HG03066 (cell line): ENCODE measurements around the gene SPOUT1.
"Not testable (repeated sequence)": the region's sequence is repeated elsewhere in the genome, so short reads cannot be mapped to it uniquely, and the experiment has no call there.

ENCODE experiments used
- ATAC-seq: cut with Tn5 transposase; IDR thresholded peaks from one replicate; pipeline ENCODE4 v1.9.1; 2021; ENCODE audit warnings: low read depth; ENCODE audit not compliant: unreplicated experiment

SPOUT1 gene

DNA sequence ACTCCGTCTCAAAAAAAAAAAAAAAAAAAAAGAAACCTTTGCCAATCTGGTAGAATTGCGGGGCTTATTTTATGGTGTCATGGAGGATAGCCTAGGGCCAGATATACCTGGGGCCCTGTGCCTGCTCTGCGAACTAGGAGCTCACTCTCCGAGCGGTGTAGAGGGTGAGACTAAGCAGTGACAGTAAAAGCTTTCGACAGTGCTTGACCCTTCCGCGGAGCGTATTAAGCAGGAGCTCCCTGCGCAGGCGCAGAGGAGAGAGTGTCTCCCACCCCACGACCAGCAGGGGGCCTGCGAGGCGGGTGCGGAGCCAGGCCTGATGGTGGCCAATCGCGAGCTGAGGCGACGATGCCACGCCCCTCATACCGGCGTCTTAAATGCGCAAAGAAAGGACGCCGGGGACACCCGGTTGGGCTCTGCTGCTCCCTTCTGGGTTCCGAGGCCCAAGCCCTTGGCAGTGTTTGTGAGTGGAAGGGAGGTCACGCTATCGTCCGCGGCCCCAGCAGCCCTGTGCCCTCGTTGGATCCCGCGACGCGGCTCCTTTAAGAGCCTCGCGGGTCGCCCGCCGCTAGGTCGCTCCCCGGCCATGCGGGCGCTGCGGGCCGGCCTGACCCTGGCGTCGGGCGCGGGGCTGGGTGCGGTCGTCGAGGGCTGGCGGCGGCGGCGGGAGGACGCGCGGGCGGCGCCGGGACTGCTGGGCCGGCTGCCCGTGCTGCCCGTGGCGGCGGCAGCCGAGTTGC is 11.3 kb downstream of the SPOUT1 start, which contains the start of gene ENDOG:
ENDOG (plus strand) TSS at position 402 of the 740 bp plus-strand sequence; CDS start at position 587, 185 bp downstream.
- peak; percentile 82 for ATAC-seq

DNA sequence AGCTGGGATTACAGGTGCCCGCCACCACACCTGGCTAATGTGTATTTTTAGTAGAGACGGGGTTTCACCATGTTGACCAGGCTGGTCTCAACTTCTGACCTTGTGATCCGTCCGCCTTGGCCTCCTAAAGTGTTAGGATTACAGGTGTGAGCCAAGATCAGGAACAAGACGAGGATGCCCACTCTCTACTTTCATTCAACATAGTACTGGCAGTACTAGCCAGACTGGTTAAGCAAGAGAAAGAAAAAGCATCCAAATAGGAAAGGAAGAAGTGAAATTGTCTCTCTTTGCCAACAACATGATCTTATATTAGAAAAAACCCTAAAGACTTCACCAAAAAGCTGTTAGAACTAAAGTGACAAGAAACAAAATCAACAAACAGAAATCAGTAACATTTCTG is 18.7 kb downstream of the SPOUT1 start:
- ATAC-seq, result no peak

DNA sequence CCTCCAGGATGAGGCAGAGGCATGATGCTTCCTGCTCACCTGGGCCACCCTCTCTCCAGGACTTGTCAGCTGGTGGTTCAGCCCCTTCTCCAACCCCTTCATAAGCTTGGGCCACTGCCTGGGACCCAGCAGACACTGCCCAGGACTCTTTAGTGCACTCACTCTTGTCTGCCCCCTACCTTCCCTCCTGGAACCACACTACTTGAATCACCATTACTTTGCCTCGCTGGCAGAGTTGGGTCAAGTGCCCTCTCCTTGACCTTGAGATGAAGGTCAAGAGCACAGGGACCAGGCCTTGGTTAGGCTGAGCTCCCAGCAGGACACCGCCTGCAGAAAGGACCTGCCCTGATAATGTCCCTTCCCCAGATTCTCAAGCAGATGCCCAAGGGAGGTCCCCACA is 19.8 kb downstream of the SPOUT1 start:
- ATAC-seq, result no peak

DNA sequence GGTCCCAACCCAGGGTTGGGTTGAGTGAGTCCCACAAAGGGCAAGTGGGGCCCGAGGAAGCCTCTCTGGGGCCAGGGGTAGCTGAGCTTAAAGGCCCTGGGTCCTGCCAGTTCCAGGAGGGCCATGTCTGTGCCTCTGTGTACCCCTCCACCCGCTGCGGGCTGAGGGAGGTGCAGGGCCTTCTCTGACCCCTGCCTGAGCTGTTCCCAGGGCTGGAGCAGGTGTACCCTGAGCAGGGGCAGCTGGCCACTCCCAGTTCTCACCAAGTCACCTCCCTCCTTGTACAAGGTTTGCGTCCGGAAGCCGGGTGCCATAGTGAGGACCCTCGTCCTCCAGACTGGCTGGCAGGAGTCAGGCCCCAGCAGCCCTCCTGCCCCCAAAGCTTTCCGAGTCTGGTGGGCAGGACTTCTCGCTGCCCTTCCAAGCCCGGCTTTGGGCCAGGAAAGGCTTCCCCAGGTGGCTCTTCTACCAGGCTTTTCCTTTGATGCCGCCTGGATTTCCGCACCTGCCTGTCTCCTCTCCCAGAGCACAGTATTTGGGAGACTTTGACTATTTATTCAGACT is 20.5 kb downstream of the SPOUT1 start:
- no peak for ATAC-seq

DNA sequence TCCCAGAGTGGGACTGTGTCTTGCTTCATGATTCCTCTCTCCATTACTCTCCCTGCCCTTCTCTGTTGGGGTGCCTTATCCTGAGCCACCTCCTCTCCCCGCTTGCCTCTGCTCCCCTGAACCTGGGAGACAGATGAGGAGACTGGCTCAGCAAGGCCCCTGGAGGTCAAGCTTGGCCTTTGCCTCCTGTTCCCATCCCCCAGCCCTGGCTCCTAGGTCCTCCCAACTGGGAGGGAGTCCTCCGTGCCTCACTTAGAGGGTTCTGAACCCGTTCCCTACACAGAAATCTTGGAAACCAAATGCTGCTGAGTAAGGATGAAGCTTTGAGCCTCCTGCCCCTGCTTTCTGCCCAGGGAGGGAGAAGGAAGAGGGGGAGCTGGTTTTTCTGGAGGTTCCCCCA is 21.1 kb downstream of the SPOUT1 start:
- no peak for ATAC-seq

DNA sequence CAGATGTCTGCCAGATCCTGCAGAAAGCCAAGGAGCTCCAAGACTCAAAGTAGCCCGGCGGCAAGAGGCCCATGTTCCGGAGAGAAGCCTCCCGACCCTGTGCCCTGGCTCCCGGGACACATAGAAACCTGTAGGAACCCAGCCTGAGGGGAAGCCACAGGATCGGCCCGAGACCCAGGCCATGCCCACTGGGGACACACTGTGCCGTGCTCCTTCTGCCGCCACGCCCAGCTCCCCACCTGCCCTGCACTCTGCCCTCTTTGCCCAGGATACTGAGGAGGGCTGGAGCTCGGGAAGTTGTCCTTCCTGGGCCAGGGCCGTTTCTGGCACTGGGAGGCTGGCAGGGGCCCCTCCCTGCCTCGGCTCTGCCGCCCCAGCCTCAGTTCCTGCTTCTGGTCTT is 21.8 kb downstream of the SPOUT1 start:
- ATAC-seq, result no peak

DNA sequence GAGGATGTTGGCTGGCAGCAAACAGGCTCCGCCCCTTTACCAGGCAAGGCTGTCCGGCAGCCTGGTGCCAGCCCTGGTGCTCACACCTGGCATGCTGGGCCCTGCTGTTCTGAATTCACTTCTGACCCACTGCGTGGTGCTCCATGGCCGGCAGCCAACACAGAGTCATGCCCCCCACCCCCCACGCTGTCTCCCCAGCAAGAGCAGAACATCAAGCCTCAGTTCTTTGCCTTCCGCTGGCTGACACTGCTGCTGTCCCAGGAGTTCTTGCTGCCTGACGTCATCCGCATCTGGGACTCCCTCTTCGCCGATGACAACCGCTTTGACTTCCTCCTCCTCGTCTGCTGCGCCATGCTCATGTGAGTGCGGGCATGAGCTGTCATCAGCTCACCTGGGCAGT is 23.9 kb downstream of the SPOUT1 start:
- no peak for ATAC-seq

DNA sequence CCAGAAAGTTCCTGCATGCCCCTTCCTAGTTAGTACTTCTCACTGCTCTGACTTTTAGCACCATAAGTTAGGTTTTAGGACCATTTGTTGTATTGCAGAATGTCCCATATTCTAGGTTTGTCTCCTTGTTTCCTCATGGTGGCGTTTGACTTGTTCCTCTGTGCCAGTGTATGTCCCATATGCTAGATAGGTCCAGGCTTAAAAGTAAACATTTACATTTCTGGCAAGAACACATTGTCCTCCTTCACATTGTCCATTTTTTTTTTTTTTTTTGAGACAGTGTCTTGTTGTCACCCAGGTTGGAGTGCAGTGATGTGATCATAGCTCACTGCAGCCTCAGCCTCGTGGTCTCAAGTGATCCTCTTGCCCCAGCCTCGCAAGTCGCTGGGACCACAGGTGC is 27.1 kb downstream of the SPOUT1 start:
- ATAC-seq, result no peak

DNA sequence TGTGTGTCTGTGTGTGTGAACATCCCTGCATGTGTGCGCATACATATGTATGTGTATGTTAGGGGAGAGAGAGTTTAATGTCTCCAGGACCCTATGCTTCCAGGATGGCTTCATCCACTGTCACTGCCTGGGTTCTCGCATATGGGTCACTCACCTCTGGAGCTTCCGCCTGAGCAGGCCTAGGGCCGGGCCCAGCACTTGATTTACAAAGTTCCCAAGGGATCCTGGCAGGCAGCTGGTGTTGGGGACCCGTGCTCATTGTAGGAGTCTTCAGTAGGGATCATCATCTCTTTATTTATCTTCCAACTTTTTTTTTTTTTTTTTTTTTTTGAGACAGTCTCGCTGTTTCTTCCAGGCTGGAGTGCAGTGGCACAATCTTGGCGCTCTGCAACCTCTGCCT is 29.5 kb downstream of the SPOUT1 start:
- ATAC-seq, result no peak

DNA sequence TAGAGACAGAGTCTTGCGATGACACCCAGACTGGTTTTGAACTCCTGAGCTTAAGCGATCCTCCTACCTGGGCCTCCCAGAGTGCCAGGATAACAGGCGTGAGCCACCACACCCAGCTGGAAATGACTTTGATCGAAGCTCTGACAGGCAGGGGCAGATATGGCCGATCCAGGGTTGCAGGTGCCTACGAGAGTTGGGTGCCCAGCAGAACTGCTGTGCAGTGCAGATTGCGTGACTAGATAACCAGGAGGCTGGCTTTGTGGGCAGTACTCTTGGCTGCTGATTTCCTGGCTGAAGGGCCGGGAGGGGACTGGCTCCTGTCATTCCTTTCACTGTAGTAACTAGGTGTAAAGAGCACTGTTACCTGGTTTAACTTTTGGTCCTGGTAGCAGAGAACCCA is 30.7 kb downstream of the SPOUT1 start:
- no peak for ATAC-seq

DNA sequence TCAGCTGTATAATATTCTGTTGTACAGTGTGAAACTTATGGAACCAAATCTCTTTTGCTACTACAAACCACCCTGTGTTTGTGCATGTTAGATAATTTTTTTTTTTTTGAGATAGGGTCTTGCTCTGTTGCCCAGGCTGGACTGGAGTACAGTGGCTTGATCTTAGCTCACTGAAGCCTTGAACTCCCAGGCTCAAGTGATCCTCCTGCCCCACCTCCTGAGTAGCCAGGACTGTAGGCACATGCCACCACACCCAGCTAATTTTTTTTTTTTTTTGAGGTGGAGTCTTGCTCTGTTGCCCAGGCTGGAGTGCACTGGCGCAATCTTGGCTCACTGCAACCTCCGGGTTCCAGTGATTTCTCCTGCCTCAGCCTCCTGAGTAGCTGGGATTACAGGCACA is 34.6 kb downstream of the SPOUT1 start:
- not testable (repeated sequence) for ATAC-seq

DNA sequence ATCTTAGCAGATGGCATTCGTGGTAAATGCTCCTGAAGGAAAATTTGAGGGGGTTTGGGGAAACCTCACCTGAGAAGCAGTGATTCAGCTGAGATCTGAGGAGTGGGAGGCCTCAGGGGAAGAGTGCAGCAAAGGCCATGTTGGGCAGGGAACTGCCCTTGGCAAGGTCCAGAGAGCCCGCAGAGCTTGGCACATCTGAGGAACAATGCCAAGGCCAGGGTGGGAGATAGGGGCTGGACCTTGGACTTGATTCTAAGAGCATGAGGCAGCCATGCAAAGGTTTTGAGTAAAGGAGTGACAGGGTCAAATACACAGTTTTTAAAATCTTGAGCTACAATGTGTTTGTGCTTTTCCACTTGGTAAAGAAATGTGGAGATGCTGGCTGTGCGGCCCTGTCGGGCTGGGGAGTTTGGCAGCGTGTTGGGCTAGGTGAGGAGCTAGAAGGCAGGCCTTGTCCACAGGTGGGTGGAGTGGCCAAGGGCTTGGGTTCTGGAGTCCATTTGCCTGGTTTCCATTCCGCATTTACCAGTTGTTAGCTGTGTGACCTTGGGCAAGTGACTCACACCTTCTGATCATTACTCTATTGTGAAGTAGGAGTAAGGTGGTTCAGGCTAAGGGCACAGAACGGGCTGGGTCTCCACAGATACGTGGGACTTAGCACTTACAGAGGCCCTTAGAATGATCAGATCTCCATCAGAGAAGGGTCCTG is 36.5 kb downstream of the SPOUT1 start:
- no peak for ATAC-seq

DNA sequence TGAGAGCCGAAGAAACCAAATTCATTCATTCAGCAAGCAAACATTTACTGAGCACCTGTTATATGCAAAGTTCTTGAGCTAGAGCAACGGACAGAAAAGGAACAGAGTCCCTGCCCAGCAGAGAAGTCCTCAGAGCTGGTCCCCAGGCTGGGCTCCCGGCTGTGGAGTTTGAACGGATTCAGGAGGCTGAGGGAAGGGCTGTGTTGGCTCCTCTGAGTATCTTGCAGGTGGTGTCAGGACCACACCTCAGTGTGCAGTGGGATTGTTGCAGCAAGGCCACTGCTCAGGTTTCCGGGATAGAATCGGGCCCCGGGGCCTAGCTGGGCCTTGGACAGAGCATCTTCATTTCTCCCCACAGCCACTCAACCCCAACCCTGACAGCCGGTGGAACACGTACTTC is 37.5 kb downstream of the SPOUT1 start:
- no peak for ATAC-seq

DNA sequence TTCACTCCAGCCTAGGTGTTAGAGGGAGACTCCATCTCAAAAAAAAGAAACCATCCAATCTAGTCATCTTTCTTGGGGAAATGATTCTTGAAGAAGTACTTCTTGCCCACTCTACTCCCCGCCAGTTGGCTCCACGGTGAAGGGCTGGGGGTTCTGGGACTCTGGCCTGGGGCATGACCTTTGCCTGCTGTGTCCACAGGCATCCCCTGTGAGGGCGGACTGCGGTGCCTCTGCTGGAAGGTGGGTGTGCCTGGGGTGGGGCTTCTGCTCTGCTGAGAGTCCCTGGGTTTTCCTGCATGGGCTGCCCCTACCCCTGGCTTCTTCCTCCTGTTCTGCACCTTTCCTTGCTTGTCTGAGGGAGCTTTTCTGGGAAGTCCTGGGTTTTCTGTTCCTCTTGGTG is 39.1 kb downstream of the SPOUT1 start:
- no peak for ATAC-seq

DNA sequence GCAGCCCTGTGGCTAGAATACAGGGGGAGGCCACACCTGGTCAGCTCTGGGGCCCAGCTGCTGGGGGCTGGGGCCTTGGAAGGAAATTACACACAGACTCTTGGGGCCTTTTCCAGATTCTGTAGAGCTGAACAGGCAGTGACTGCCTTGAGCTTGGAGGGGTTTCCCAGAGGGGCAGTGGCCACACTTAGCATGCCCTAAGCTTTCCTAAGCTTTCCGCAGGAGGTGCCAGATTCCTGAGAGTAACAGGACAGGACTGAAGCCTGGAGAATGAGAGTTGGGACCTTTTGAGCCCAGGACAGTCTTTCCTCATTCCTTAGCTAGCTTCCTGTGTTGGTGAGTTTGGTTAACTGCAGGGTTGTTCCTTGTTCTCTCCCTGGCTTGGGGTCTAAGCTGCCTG is 41.1 kb downstream of the SPOUT1 start:
- no peak for ATAC-seq

DNA sequence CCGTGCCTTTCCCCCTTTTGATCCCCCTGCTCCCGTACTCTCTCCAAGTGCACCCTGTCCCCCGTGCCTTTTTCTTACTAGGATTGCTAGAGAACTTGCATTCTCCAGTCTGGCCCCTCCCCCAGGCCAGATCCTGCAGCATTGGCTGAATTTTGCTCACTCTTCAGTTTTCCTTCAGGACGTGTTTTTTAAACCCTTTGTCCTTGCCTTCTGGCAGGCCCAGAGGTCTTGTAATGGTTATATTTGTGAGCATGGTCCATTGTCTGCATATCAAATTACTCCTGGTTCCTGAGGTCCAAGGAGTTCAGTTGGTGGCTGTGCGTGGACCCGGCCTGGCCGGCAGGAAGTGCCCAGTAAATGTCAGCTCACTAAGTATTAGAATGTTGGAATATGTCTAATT is 41.9 kb downstream of the SPOUT1 start:
- ATAC-seq, result no peak

DNA sequence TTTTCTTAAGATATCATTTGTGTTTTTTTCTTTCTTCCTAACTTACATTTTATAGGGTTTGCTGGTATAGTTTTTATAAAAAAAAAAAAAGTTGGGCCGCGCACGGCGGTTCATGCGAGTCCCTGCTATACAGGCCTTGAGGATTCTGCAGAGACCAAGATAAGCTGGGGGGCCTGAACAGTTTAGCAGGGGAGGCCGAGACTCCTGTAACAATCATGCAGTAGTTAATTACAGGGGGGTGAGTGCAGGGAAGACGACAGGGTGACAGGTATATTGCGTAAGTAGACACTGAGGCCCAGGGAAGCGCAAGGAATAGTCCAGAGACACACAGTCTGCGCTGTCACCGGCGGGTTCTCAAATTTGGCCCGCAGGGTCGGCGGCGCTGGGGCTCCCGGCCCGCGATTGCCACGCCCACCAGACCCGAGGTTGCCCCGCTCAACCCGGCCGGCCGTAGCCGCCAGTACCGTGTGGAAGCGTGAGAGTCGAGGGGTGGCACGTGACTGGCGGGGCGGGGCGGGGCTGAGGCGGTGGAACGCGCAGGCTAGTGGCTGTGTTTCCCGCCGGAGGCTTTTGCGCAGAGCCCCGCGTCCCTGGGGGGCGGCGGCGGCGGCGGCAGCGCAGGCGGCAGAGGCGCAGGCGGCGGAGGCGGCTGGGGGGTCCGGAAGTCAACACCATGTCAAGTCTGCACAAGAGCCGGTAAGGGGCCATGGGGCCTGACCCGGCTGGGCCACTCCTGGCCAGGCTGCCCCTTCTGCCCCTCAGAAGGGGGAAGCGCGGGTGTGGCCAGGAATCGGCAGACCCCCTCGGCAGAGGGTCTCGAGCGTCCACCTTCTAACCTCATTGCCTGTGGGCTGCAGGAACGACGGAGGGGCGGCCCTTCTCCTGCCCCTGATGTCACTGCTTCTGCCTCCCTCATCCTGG is 42.7 kb downstream of the SPOUT1 start, which contains the start of gene TBC1D13:
TBC1D13 (plus strand) TSS at position 573 of the 921 bp plus-strand sequence; CDS start at position 674, 101 bp downstream.
- peak; percentile 85 for ATAC-seq

DNA sequence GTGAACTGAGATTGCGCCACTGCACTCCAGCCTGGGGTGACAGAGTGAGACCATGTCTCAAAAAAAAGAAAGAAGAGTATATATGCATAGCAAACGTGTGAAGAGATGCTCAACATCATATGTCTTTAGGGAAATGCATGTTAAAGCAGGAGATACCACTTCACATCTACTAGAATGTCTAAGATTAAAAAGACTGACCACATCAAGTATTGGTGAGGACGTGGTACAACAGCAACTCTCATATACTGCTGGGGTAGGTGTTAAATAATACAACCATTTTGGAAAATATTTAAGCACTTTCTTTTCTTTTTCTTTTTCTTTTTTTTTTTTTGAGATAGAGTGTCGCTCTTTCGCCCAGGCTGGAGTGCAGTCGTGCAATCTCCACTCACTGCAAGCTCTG is 44.2 kb downstream of the SPOUT1 start:
- no peak for ATAC-seq

DNA sequence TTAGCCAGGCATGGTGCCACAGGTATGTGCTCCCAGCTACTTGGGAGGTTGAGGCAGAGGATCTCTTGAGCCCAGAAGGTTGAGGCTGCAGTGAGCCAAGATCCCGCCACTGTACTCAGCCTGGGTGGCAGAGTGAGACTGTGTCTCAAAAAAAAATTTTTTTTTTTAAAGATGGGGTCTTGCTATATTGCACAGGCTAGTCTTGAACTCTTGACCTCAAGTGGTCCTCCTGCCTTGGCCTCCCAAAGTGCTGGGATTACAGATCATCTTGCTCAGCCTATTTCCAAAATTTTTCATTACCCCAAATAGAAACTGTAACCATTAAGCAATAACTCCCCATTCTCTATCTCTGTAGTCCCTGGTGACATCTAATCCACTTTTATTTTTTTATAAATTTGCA is 46.9 kb downstream of the SPOUT1 start:
- no peak for ATAC-seq

DNA sequence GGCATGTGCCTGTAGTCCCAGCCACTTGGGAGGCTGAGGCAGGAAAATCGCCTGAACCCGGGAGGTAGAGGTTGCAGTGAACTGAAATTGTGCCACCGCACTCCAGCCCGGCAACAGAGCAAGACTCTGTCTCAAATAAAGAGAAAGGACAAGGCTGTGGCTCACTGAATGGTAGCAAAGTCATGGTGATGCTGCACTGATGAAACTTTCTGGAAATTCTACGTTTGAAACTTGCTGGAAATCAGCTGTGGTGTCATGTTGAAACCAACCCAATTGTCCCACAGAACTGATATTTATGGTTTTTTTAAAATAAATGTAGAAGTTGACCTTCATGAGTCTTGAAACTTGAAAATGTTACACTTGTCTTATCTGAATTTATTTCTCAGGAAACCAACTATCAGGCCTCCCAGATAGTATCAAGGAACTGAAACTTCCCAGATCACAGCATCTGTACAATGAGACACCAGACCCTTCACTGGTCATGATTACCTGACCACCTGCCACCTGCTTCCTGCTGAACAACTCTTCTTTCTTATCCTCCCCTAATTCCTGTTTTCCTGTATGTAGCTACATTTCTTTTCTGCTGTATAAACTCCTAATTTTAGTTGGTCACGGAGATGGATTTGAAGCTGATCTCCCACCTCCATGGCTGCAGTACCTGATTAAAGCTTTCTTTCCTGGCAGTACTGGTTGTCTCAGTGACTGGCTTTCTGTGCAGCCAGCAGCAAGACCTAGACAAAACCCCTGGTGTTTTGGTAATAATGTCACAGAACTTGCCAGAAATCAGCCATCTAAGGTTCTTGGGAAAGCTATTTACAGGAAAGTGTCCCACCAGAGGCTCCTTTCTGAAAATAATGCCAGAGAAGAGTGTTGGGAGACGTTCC is 48.2 kb downstream of the SPOUT1 start:
- no peak for ATAC-seq
